Stimulated activated CD8-positive, alpha-beta memory T cell treated with anti-CD3 and anti-CD28 coated beads, Interleukin-12 subunit alpha, Interleukin-12 subunit beta, amount 100 ng/mL, for 24 hours (primary cell): ENCODE data around the gene EVI5.
"Not testable (repeated sequence)": the region's sequence is repeated elsewhere in the genome, so short reads cannot be mapped to it uniquely, and the experiment has no call there.

Experiments used
- DNase-seq: peaks from one replicate; pipeline ENCODE4 v3.0.0-alpha.2; 2020; ENCODE audit errors: extremely low read depth

The EVI5 gene

DNA sequence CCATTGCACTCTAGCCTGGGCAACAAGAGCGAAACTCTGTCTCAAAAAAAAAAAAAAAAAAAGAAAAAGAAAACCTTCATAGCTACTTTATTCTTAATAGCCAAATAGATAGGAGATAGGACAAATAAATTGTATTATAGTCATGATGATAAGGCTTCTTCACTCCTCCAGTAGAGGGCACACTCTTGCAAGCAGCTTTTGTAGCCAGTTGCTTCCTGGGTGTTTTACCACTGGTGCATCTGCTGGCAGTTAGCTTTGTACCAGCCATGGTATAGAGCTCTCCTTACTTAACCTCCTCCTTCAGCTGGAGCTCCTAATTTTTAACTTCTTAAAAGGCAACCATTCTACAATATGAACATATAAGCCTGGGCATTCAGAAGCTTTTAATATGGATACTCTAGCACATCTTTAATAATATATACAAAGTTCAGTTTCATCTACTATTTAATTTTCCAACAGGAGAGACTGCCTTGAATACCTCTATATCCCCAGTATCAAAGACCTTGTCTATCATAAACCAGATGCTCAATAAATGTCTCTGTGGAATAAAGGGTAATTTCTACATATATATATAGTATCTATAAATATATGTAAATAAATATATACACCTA lies 35.8 kb downstream of the EVI5 start:
- DNase-seq, result no peak

DNA sequence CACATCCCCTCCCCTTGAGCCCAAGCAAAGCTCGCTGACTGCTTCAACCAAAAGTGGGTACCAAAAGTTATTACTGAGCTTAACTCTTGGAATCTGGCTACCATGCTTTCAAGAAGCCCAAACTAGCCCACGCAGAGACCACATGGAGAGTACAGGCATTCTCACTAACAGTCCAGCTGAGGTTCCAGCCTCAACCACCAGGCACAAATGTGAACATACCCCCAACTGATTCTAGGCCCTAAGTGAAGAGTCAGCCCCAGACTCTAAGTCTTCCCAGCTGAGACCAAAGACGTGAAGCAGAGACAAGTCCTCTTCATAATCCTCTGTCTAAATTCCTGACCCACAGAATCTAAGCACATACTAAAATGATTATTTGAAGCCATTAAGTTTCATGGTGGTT lies 36.8 kb downstream of the EVI5 start:
- no peak for DNase-seq

DNA sequence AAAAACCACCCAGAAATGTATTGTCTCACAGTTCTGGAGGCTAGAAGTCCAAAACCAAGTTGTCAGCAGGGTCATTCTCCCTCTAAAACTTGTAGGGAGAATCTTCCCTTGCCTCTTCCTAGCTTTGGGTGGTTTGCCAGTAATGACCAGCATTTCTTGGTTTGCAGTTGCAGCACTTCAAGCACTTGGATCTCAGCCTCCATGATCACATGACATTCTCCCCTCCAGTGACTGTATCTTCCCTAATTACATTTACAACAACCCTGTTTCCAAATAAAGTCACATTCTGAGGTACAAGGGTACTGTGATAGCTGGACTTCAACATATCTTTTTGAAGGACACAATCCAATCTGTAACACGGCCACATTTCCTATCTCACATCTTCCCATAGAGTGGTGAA lies 37.2 kb downstream of the EVI5 start:
- no peak for DNase-seq

DNA sequence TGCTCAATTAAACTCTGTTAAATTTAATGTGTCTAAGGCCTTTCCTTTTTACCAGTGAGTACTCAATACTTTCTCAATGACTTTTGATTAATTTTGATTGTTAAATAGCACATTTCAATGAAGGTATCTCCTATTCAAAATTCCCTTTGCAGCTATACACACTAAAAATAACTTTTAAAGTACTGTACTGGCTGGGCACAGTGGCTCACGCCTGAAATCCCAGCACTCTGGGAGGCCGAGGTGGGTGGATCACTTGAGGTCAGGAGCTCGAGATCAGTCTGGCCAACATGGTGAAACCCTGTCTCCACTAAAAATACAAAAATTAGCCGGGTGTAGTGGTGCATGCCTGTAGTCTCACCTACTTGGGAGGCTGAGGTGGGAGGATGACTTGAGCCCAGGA lies 38.7 kb downstream of the EVI5 start:
- DNase-seq, result not testable (repeated sequence)

DNA sequence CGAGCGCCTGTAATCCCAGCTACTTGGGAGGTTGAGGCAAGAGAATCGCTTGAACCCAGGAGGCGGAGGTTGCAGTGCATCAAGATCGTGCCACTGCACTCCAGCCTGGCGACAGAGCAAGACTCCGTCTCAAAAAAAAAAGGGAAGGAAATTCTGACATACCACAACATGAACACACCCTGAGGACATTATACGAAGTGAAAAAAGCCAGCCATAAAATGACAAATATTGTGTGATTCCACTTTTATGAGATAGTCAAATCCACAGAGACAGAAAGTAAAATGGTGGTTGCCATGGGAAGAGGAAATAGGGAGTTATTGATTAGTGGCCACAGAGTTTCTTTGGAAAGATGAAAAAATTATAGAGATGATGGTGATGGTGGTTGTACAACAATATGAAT lies 41.7 kb downstream of the EVI5 start:
- DNase-seq, result no peak

DNA sequence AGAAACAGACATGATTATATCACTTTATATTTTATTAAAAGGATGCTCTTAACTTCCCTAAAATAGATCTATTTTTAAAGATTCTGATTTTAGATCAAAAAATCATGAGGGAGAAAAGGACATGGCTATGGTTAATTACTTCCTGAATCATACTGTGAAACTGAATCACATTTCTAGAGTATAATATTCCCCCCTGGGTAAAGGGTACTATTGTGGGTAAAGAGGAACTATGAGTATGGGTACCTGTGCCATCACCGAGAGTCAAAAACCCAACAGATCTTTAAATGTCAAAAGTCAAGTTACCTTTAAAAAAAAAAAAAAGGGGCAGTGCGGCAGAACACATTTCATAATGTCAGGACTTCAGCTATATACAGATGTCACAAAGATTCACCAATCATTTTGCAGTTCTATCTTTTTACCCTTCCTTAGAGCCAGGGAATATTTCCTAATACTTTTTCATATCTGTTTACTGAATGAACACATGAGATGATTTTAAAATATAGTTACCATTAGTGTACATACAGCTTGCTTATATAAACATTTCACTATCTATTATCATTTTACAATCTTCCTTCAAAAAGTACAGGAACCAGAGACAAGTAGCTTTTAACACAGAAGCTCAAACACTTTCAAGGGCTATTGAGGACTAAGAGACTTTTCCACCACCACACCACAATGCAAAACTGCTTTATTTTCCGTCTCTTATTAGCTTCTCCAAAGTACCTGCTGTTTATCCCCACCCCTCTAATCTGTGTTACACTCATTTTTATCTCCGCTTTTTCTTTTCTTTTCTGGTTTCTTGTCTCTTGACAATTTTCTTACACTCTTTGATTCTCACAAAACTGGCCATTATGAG lies 45.0 kb downstream of the EVI5 start:
- DNase-seq, result no peak

DNA sequence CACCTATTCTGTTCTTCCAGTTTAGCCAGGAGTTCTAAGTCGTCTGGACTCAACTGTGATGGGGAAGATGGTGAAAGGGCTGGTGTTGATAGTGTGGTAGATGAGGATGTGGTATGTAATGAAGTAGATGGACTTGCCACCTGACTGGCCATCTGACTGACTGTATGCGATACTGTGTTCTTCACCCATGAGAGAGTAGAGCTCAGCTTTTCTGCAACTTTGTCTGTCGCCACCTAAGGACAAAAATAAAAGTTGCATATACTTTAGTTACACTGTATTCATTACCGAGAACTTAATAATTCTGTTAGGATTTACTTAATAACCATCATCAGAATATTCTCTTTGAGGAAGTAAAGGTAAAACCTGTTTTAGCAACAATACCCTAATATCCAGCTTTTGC lies 48.5 kb downstream of the EVI5 start:
- no peak for DNase-seq

DNA sequence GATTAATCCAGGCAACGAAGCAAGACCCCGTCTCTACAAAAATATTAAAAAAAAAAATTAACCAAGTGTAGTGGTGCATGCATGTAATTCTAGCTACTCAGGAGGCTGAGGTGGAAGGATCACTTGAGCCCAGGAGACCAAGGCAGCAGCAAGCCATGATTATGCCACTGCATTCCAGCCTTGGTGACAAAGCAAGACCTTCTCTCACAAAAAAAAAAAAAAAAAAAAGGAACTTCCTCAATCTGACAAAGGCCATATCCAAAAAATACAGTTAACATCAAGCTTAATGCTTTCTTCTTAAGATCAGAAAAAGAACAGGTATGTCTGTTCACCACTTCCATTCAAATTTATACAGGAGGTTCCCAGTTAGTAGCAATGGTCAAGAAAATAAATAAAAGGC lies 54.4 kb downstream of the EVI5 start:
- no peak for DNase-seq

DNA sequence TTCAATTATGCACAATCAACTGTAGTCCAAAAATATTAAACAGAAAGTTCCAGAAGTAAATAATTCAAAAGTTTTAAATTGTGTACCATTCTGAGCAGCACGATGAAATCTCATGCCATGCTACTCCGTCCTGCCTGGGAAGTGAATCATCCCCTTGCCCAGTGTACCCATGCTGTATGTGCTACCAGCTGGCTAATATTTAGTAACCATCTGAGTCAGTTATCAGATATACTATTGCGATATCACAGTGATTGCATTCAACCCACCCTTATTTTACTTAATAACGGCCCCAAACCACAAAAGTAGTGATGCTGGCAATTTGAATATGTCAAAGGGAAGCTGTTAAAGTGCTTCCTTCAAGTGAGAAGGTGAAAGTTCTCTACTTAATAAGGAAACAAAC lies 56.2 kb downstream of the EVI5 start:
- no peak for DNase-seq

DNA sequence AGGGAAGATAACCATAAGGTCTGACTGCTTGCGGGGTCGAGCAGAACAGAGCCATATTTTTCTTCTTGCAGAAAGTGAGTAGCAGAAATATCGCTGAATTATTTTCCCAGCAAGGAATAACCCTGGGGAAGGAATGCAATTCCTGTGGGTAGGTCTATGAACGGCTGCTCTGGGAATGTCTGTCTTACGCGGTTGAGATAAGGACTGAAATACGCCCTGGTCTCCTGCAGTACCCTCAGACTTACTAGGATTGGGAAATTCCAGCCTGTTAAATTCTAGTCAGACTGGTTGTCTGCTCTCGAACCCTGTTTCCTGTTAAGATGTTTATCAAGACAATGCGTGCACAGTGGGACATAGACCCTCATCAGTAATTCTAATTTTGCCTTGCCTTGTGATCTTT lies 61.2 kb downstream of the EVI5 start:
- not testable (repeated sequence) for DNase-seq

DNA sequence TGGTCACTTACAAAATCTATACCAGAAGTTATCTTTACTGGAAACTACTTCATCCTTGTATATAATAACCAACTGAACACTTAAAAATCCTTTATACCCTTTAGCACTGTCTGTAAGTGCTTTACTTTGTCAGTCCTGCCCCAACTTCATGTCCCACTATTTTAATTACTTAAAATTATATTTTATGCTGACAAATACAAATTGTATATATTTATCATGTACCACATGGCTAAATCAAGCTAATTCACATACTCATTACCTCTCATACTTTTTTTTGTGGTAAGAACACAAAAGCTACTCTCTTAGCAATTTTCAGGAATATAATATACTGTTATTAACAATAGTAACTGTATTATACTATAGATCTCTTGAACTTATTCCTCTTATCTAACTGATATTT lies 63.0 kb downstream of the EVI5 start:
- DNase-seq, result no peak

DNA sequence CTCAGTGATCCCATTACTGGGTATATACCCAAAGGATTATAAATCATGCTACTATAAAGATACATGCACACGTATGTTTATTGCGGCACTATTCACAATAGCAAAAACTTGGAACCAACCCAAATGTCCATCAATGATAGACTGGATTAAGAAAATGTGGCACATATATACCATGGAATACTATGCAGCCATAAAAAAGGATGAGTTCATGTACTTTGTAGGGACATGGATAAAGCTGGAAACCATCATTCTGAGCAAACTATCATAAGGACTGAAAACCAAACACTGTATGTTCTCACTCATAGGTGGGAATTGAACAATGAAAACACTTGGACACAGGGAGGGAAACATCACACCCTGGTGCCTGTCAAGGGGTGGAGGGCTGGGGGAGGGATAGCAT lies 63.8 kb downstream of the EVI5 start:
- not testable (repeated sequence) for DNase-seq

DNA sequence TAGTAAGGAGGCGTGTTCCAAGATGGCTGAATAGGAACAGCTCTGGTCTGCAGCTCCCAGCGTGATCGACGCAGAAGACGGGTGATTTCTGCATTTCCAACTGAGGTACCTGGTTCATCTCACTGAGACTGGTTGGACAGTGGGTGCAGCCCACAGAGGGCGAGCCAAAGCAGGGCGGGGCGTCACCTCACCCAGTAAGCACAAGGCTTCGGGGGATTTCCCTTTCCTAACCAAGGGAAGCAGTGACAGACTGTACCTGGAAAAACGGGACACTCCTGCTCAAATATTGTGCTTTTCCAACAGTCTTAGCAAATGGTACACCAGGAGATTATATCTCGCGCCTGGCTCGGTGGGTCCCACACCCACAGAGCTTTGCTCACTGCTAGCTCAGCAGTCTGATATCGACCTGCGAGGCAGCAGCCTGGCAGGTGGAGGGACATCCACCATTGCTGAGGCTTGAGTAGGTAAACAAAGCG lies 69.4 kb downstream of the EVI5 start:
- not testable (repeated sequence) for DNase-seq

DNA sequence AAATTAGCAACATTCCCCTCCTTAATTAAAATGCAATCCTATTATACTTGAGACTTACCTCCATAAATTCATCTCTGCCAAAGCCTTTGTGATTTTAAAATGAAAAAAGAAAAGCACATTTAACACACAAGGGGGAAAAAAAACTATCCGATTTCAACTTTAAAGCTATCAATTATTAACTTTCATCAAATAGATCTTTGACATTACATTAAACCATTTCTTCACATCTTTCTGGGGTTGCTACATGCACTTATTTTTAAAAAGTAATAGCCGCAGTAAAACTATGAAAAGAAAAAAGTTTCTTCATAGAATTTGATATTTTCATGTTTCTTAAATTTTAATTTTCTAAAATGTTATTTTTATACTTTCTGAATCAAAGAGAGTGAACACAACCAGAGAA lies 71.0 kb downstream of the EVI5 start:
- no peak for DNase-seq

DNA sequence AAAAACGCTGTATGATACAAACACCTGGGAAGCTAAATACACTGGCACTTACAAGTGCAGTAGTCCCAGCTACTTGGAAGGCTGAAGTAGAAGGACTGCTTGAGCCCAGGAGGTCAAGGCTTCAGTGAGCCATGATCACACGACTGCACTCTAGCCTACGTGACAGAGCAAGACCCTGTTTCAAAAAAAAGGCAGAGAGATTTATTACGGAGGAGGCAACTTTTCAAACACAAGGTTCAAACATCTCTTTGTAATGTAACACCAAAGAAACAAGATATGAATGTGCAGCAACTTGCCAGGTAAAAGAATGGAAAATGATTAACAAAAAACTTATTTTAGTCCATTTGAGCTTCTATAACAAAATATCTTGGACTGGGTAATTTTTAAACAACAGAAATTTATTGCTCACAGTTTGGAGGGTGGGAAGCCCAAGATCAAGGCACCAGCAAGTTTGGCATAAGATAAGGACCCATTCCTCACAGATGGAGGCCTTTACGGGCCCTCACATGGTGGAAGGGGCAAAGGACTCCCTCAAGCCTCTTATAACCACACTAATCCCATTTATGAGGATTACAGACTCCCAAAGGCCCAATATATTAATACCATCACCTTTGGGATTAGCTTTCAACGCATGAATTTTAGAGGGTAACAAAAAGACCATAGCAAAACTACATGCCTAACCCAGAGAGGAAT lies 73.3 kb downstream of the EVI5 start:
- no peak for DNase-seq

DNA sequence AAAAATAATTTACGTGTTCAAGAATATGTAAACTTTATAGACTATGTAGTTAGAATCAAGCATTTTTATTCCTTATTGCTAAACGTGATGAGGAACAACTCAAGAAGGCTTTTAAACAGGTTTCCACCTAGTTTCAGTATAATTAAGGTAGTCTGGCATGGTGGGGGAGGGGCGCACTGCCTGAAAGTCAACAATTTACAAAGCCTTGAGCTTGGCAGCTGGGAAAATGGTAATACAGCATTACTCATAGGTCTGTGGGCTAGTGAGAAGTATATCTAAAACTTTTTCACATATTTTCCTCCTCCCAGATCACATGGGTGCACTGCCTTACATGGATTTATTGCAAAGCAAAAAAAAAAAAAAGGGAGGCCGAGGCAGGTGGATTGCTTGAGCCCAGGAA lies 75.2 kb downstream of the EVI5 start:
- no peak for DNase-seq

DNA sequence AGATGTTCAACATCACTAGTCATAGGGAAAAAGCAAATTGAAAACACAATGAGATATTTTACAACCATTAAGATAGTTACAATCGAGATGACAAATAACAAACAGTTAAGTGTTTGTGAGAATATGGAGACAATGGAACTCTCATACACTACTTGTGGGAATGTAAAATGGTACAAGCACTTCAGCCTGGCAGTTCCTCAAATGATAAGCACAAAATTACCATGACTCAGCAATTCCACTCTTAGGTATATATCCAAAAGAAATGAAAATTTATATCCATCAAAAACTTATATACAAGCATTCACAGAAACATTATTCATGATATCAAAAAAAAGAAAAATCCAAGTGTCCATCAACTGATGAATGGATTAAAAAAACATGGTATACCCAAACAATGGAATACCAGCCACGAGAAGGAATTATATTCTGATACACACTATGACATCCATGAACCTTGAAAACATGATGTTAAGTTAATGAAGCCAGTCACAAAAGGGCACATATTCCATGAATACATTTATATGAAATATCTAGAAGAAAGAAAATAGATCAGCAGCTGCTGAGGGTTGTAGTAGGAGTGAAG lies 76.4 kb downstream of the EVI5 start:
- no peak for DNase-seq

DNA sequence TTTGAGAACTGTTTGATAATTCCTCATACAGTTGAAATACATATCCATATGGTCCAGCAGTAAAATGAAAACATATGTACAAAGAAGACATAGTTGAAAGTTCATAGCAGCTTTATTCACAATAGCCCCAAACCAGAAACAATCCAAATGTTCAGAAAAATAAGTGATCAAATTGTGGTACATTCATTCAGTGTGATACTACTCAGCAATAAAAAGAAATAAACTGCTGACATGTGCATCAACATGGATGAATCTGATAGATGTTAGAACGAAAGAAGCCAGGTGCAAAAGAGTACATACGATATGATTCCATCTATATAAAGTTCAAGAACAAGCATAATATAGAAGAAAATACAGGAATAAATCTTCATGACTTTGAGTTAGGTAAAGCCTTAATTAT lies 77.2 kb downstream of the EVI5 start:
- DNase-seq, result no peak

DNA sequence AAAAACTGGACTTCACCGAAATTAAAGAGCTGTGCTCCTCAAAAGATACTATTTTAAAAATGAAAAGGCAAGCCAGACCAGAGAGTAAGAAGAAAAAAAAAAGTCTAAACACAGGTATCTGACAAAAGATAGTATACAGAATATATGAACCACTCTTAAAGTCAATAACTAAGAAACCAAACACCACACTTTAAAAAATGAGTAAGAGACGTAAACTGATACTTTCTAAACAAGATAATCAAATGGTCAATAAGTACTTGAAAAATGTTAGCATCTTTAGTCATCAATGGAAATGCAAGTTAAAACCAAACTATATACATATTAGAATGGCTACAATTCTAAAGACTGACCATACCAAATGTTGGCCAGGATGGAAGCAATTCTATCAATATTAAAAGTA lies 77.6 kb downstream of the EVI5 start:
- no peak for DNase-seq

DNA sequence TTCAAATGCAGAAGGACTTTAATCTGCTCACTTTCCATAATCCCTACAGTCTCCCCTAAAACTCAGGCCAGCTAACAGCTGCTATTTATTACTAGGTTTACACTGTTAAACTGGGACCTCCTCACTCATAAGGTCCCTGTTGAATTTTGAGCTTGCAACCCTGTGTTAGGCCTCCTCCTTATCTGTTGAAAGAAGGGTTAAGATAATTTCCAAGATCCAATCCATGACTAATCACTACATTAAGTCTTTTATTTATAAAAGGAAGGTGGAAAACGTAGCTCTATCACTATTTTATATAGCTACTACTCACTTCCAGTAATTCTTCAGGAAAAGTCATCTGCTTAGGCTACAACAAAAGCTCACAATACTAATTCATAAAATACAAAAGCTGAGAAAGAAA lies 79.5 kb downstream of the EVI5 start:
- no peak for DNase-seq

DNA sequence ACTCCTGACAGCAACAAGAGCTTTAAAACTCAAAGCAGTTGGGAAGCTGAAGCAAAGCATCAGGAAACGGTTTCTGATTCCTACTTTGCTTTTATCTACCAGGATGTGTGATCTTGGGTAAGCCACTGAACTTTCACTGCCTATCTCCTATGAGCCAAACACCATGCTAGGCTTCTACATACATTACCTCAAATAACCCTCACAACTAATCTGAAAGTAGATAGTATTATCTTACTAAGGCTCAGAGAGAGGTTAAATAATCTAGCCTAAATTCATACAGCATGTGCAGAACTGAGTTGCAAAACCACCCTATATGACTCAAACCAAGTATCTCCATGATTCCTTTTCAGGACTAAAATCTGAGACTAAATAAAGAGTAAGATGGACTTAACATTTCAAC lies 83.8 kb downstream of the EVI5 start:
- no peak for DNase-seq

DNA sequence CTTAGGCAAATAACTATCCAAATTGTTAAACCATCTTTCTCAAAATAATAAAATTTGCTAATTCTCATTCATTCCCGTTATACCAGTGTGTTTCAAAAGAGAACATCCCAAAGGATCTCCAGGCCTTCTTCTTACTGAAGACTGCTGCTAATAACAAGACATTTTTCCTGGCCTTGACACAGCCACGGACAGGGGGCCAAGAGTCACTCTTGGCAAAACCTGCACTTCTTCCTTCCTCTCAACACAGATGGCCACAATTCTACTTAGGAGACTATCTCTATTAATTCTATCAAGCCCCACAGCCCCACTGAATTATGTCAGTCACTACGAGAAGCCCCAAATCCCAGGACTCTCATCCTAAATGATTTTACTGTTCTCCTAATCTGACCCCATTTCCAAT lies 86.0 kb downstream of the EVI5 start:
- no peak for DNase-seq

DNA sequence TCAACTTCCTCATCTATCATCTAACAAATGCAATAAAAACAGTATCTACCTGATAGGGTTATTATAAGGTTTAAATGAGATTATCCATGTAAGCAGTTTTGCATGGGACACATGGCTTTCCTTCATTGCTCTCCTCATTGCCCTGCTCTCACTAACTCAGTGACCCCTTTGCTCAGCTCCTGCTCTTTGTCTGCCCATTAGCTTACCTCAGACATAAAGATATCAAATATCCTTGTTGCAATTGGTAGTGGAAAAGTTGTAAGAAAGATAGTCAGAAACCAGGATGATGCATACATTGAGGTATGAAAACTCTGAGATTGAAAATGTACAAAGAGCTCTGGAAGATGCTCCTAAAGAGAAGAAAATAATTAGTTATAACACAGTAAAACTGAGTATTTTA lies 89.8 kb downstream of the EVI5 start:
- DNase-seq, result no peak
